Stomach smooth muscle (tissue), 2 donors: ENCODE results near the gene CBR4.
"Not testable (repeated sequence)": the region's sequence is repeated elsewhere in the genome, so short reads cannot be mapped to it uniquely, and the experiment has no call there.

Experiments
- H3K27ac ChIP-seq: one replicate; pipeline ENCODE4 v1.7.0; 2013; ENCODE audit warnings: mild to moderate bottlenecking, low read length, inconsistent platforms
- H3K27me3 ChIP-seq, 2 donors: one replicate each; pipeline ENCODE4 v1.7.0; 2013; ENCODE audit warnings: low read length in 2 of 2; ENCODE audit not compliant: insufficient read depth in 2 of 2, control insufficient read depth in 1 of 2
- H3K36me3 ChIP-seq, 2 donors: one replicate each; pipeline ENCODE4 v1.7.0; 2013; ENCODE audit warnings: low read length in 2 of 2; ENCODE audit not compliant: control insufficient read depth in 2 of 2, insufficient read depth in 2 of 2
- H3K4me1 ChIP-seq: one replicate; pipeline ENCODE4 v1.7.0; 2013; ENCODE audit warnings: low read length; ENCODE audit not compliant: control insufficient read depth, insufficient read depth
- H3K4me3 ChIP-seq, 2 donors: one replicate each; pipeline ENCODE4 v1.7.0; 2013; ENCODE audit warnings: low read length in 2 of 2
- H3K9ac ChIP-seq, 2 donors: one replicate each; pipeline ENCODE4 v1.7.0; 2013; ENCODE audit warnings: low read length in 2 of 2, mild to moderate bottlenecking in 1 of 2
- H3K9me3 ChIP-seq, 2 donors: one replicate each; pipeline ENCODE4 v1.7.0; 2013; ENCODE audit warnings: low read length in 2 of 2; ENCODE audit not compliant: control insufficient read depth in 2 of 2
- donor health status: healthy.
- donor health status: Pancreatic carcinoma.

The CBR4 gene

DNA sequence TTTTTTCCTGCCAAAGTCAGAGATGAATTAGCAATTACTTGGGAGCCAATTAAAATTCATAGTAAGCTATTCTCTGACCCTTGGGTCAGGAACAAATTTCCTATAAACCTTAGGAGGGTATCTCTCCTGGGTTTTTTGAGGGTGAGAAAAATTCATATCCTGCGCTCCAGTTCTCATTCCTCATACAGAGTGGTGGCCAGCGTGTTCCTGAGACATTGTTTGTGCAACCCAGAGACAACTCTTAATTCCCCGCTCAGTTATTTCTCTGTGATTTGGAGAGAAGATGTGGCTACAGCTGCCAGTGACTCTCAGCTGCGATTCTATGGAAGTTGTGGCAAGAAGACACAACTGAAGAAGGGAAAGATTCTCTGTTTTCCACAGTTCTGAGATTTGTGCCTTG, 37.9 kb upstream of the CBR4 start:
- no peaks in the 10 kb centered on the region for H3K36me3 ChIP-seq
- H3K9ac ChIP-seq: no peak overlapping the region
- no peaks in the 10 kb centered on the region for H3K27me3 ChIP-seq
- H3K4me3 ChIP-seq: no peak overlapping the region
- H3K4me1 ChIP-seq: no peaks in the 10 kb centered on the region
- no peaks in the 10 kb centered on the region for H3K9me3 ChIP-seq
- H3K27ac ChIP-seq: no peak overlapping the region

DNA sequence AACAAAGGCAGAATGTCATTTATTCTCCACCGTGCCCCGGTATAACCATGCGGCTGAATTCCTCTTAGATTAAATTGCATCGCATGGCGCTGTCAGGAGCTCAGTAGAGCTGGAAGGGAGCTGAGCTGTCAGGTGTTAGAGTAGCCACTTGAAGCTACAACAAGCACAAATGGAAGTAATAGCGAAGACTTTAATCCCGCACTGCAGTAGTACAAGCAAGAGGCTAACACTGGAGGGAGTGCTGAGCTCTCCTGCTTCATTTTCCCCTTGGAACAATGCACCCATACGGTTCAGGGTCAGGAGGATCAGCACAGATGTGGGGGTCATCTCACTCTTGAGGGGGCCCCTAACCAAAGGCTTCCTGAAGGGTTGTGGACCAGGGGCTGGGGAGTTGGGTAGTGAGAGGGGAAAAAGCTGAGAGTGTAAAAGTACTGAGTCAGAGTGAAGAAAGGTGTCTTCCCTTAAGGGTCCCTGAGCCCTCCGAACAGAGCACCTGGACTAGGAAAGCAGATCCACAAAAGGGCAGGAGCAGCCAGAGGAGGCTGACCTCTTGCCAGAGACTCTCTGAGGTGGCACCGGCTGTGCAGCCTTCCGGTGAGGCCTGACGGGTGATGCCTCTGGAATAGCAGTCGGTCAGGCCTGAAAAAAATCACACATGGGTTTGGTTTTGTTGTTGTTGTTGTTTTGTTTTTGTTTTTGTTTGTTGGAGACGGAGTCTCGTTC, 36.0 kb upstream of the CBR4 start:
- Histone ChIP-seq H3K27ac (no peak overlapping the region), H3K9ac (no peak overlapping the region), H3K36me3 (no peaks in the 10 kb centered on the region), H3K4me3 (no peak overlapping the region), H3K4me1 (no peaks in the 10 kb centered on the region), H3K27me3 (no peaks in the 10 kb centered on the region), H3K9me3 (no peaks in the 10 kb centered on the region)

DNA sequence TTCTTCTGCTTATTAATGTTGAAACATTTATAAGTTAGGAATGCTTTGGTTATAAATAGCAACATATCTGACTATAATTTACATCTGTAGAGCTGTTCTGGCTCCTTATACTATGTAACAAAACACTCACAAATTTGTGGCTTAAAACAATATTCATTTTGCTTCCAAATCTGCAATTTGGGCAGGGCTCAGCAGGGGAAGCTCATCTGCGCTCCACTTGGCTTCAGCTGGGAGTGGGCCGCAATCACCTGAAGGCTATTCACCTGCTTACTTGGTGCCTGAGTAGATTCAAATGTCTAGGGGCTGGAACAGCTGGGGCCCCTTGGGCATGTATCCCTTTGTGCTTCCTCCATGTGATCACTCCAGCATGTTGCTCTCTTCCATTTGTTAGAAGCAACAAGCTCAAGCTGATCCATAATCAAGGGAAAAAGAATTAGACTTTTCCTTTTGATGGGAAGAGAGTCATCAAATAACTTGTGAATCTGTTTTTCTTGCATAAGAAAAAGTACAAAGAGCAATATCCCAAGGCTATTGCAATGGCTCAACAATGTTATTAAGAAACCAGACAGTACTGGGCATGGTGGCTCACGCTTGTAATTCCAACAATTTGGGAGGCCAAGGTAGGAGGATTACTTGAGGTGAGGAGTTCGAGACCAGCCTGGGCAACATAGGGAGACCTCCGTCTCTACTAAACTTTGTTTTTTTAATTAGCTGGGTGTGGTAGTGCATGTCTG, 34.8 kb upstream of the CBR4 start:
- H3K9me3 ChIP-seq: no peaks in the 10 kb centered on the region
- H3K9ac ChIP-seq: no peak overlapping the region
- no peaks in the 10 kb centered on the region for H3K4me1 ChIP-seq
- H3K36me3 ChIP-seq: no peaks in the 10 kb centered on the region
- no peaks in the 10 kb centered on the region for H3K27me3 ChIP-seq
- H3K4me3 ChIP-seq: no peak overlapping the region
- H3K27ac ChIP-seq: no peak overlapping the region

DNA sequence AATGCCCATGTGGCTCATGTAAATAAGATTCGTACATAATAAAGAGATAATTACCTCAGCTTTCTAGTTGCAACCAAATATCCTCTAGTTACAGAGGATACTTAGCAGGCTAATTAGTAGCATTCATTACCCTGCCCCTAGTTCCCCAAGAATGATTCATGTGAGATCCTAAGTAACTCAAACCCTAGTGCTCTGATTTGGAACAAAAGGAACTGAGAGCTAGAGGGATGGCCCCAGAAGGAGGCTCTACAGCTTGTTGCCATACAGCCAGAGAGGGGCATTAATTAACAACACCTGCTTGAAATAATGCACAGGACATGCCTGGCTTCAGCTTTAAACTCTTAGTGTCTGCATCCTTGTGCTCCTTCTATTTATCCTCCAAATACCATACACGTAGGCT, 32.6 kb upstream of the CBR4 start:
- no peaks in the 10 kb centered on the region for H3K9me3 ChIP-seq
- no peaks in the 10 kb centered on the region for H3K27me3 ChIP-seq
- no peaks in the 10 kb centered on the region for H3K4me1 ChIP-seq
- no peak overlapping the region for H3K27ac ChIP-seq
- H3K36me3 ChIP-seq: no peaks in the 10 kb centered on the region
- no peak overlapping the region for H3K4me3 ChIP-seq
- H3K9ac ChIP-seq: no peak overlapping the region

DNA sequence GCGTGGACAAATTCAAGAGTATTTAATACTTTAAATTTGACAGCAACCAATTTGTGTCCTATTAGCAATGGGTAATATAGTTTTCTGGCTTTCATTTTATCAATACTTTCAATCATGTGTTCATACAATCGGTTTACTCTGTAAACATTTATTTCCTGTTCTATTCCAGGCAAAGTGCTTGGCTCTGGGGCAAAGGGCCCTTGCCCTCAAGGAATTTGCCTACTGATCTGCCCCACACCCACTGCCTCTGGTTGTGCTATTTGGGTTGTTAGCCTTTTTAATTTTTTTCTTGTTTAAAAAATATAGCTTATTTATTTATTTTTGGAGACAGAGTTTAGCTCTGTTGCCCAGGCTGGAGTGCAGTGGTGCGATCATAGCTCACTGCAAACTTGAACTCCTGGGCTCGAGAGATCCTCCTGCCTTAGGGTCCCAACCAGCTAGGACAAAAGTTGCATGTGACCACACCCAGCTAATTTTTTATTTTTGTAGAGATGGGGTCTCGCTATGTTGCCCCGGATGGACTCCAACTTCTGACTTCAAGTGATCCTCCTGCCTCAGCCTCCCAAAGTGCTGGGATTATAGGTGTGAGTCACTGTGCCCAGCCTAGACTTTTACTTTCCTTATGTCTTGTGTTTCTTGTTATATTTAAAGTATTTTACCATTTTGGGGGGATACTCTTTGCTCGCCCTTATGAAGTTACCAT, 30.7 kb upstream of the CBR4 start:
- no peak overlapping the region for H3K9ac ChIP-seq
- no peaks in the 10 kb centered on the region for H3K36me3 ChIP-seq
- H3K9me3 ChIP-seq: no peaks in the 10 kb centered on the region
- H3K4me1 ChIP-seq: no peaks in the 10 kb centered on the region
- no peak overlapping the region for H3K27ac ChIP-seq
- no peak overlapping the region for H3K4me3 ChIP-seq
- no peaks in the 10 kb centered on the region for H3K27me3 ChIP-seq

DNA sequence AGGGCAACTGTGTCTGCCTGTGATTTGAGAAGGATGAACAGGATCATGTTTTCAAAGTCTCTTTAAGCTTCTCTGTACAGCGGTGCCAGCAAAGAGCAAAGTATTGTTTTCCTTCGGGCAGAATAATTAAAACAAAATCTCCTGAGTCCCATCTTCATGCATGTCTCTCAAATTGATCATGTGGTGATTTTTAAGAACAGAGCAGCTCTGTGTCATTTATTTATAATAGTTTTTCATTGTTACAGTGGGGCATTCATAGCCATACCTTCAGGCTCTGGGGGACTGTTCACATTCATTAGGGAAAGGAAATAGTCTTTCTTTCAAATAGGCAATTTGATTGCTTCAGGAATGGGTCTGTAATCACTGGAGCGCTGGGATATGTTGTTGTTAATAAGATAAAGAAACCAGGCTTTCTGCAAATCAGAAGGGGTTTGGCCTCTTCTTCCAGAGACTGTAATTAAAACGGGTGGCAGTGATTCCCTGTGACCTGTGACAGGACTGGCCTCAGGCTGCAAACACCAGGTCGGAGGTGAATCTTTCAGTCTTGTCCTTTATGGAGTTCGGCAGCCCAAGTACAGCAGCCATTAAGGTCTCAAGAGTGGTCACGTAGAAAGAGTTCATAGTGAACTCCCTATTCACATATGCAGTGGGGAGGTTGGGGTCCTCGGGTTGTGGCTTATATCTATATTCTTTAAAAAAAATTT, 29.3 kb upstream of the CBR4 start:
- H3K9ac ChIP-seq: no peak overlapping the region
- no peaks in the 10 kb centered on the region for H3K9me3 ChIP-seq
- no peaks in the 10 kb centered on the region for H3K36me3 ChIP-seq
- H3K4me3 ChIP-seq: no peak overlapping the region
- H3K27ac ChIP-seq: no peak overlapping the region
- H3K27me3 ChIP-seq: no peaks in the 10 kb centered on the region
- H3K4me1 ChIP-seq: no peaks in the 10 kb centered on the region

DNA sequence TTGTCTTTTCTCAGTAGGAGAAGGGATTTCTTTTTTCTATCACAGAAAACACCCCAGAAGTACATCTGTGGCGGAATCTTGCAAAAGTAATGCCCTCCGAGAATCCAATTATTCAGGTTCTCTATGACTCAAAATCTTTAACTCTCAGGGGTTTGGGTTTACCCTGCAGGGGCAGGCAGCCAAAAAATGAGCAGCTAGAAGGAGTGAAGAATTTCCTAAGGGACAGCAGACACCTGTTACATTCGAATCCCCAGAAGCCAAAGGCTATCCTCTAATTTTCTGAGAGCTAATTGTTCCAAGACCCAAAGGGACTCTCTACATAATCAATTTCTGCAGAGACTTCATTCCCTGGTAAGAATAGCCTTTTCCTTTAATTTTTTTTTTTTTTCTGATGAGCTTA, 27.5 kb upstream of the CBR4 start:
- H3K9me3 ChIP-seq: no peaks in the 10 kb centered on the region

DNA sequence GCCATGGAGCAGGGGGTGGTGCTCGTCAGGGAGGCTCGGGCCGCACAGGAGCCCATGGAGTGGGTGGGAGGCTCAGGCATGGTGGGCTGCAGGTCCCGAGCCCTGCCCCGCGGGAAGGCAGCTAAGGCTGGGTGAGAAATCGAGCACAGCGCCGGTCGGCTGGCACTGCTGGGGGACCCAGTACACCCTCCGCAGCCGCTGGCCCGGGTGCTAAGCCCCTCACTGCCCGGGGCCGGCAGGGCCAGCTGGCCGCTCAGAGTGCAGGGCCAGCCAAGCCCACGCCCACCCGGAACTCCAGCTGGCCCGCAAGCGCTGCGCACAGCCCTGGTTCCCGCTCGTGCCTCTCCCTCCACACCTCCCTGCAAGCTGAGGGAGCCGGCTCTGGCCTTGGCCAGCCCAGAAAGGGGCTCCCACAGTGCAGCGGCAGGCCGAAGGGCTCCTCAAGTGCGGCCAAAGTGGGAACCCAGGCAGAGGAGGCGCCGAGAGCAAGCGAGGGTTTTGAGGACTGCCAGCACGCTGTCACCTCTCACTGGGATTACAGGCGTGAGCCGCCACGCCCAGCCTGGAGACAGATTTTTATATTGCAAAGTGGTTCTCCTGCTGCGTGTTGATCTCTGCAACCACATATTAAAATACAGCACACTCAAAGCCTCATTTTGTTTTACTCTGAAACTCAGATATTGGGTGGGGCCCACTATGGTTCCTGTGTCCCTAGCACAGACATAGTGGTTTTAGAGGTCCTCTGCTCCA, 26.0 kb upstream of the CBR4 start:
- not testable (repeated sequence) for H3K9ac ChIP-seq, H3K9me3 ChIP-seq, H3K4me3 ChIP-seq, H3K27ac ChIP-seq, H3K4me1 ChIP-seq, H3K27me3 ChIP-seq, H3K36me3 ChIP-seq

More for the DNA sequence above, 27.5 kb upstream of the CBR4 start:
- Histone ChIP-seq H3K4me1 (no peaks in the 10 kb centered on the region), H3K27ac (no peak overlapping the region), H3K4me3 (no peak overlapping the region), H3K36me3 (no peaks in the 10 kb centered on the region), H3K9ac (no peak overlapping the region), H3K27me3 (no peaks in the 10 kb centered on the region)

DNA sequence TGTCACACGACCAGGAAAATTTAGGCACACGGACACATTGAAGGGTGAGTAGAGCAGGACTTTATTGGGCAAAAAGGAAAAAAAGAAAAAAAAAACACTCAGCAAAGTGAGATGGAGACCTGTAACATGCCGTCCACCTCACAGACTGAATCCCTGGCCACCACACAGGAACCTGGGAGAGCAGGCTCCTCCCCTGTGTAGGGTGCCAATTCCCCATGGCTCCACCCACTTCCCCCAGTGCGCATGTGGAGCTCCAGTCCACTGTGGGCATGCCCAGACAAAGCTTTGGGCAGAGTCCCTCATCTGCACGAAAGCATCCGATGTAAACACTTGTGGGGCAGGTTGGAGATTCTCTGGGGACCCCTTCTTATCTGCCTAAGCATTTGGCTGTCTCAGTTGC, 23.6 kb upstream of the CBR4 start:
- Histone ChIP-seq H3K9me3 (no peaks in the 10 kb centered on the region), H3K4me3 (no peak overlapping the region), H3K36me3 (no peaks in the 10 kb centered on the region), H3K4me1 (no peaks in the 10 kb centered on the region), H3K27ac (no peak overlapping the region), H3K27me3 (no peaks in the 10 kb centered on the region), H3K9ac (no peak overlapping the region)
